ENCODE data around the gene NTSR1.

Gene NTSR1

GRCh38 chr20:62760856-62761758 lies 52.5 kb downstream of the NTSR1 start:
- Histone ChIP-seq H3K27ac (ENCODE audit: low read depth, low read length) (no peak overlapping the region), H3K36me3 (ENCODE audit: control insufficient read depth, low read length) (no peaks in the 10 kb centered on the region), H3K4me2 (ENCODE audit: low read length) (no peak overlapping the region), H4K20me1 (ENCODE audit: control insufficient read depth, insufficient read depth, low read depth, low read length) (no peaks in the 10 kb centered on the region), H3K4me1 (ENCODE audit: control insufficient read depth, low read length) (no peaks in the 10 kb centered on the region), H3K79me2 (ENCODE audit: control insufficient read depth, low read length) (no peaks in the 10 kb centered on the region), H3K9me2 (replicated peaks; ENCODE audit: control insufficient read depth, low read length) (no peaks in the 10 kb centered on the region), H3K9me3 (ENCODE audit: control insufficient read depth, insufficient read depth, low read length) (no peaks in the 10 kb centered on the region), H3F3A (ENCODE audit: control insufficient read depth, insufficient read depth) (no peaks in the 10 kb centered on the region), H3K27me3 (ENCODE audit: control insufficient read depth, low read length) (peaks cover 14% of the 10 kb centered on the region), H3K4me3 (ENCODE audit: low read length) (no peak overlapping the region)
- TF ChIP-seq CTCF (IDR thresholded peaks at IDR 0.05; ENCODE audit: low read depth, low read length, poor library complexity, severe bottlenecking) (no peak), EZH2phosphoT487 (IDR thresholded peaks at IDR 0.05; ENCODE audit: borderline replicate concordance, low read length) (no peak)

GRCh38 chr20:62761759-62762131 lies 53.1 kb downstream of the NTSR1 start:
- Histone ChIP-seq H3K36me3 (ENCODE audit: control insufficient read depth, low read length) (no peaks in the 10 kb centered on the region), H3K27ac (ENCODE audit: low read depth, low read length) (no peak overlapping the region), H3K9me3 (ENCODE audit: control insufficient read depth, insufficient read depth, low read length) (no peaks in the 10 kb centered on the region), H3K9me2 (replicated peaks; ENCODE audit: control insufficient read depth, low read length) (no peaks in the 10 kb centered on the region), H3F3A (ENCODE audit: control insufficient read depth, insufficient read depth) (no peaks in the 10 kb centered on the region), H3K79me2 (ENCODE audit: control insufficient read depth, low read length) (no peaks in the 10 kb centered on the region), H3K4me2 (ENCODE audit: low read length) (no peak overlapping the region), H3K4me1 (ENCODE audit: control insufficient read depth, low read length) (no peaks in the 10 kb centered on the region), H4K20me1 (ENCODE audit: control insufficient read depth, insufficient read depth, low read depth, low read length) (no peaks in the 10 kb centered on the region), H3K4me3 (ENCODE audit: low read length) (no peak overlapping the region), H3K27me3 (ENCODE audit: control insufficient read depth, low read length) (peaks cover 8% of the 10 kb centered on the region)
- TF ChIP-seq EZH2phosphoT487 (IDR thresholded peaks at IDR 0.05; ENCODE audit: borderline replicate concordance, low read length) (no peak), CTCF (IDR thresholded peaks at IDR 0.05; ENCODE audit: low read depth, low read length, poor library complexity, severe bottlenecking) (no peak)

GRCh38 chr20:62762376-62762775 lies 53.7 kb downstream of the NTSR1 start:
- Histone ChIP-seq H3K9me2 (replicated peaks; ENCODE audit: control insufficient read depth, low read length) (no peaks in the 10 kb centered on the region), H3K9me3 (ENCODE audit: control insufficient read depth, insufficient read depth, low read length) (no peaks in the 10 kb centered on the region), H3K27me3 (ENCODE audit: control insufficient read depth, low read length) (peaks cover 3% of the 10 kb centered on the region; the same call in 1 of the 2 replicates), H3K36me3 (ENCODE audit: control insufficient read depth, low read length) (no peaks in the 10 kb centered on the region), H3K79me2 (ENCODE audit: control insufficient read depth, low read length) (no peaks in the 10 kb centered on the region), H4K20me1 (ENCODE audit: control insufficient read depth, insufficient read depth, low read depth, low read length) (no peaks in the 10 kb centered on the region), H3K27ac (ENCODE audit: low read depth, low read length) (no peak overlapping the region), H3K4me1 (ENCODE audit: control insufficient read depth, low read length) (no peaks in the 10 kb centered on the region), H3F3A (ENCODE audit: control insufficient read depth, insufficient read depth) (no peaks in the 10 kb centered on the region), H3K4me3 (ENCODE audit: low read length) (no peak overlapping the region), H3K4me2 (ENCODE audit: low read length) (no peak overlapping the region)
- TF ChIP-seq EZH2phosphoT487 (IDR thresholded peaks at IDR 0.05; ENCODE audit: borderline replicate concordance, low read length), result no peak
- no peak for TF ChIP-seq CTCF (IDR thresholded peaks at IDR 0.05; ENCODE audit: low read depth, low read length, poor library complexity, severe bottlenecking)

Data from DOHH2 (cell line).